ENCODE data around the gene RALGAPA1.

The RALGAPA1 gene

GRCh38 chr14:35808638-35809563, at the start of gene RALGAPA1:
TSS of gene RALGAPA1 (minus strand) at chr14:35809295. CDS start at chr14:35808835, 460 bp downstream.
- peak; percentile 96 for DNase-seq (ENCODE audit: low read depth)
- peak within 1 kb of the TSS; percentile 82 for H3K4me3 ChIP-seq (ENCODE audit: low read depth, low read length)
- TF ChIP-seq MYC (IDR thresholded peaks at IDR 0.05; ENCODE audit: low read depth, low read length): peak; percentile 47
- peak; percentile 33 for TF ChIP-seq CTCF (IDR thresholded peaks at IDR 0.05; ENCODE audit: low read depth, low read length)
- peak; percentile 58; the same call in 1 of the 2 replicates for TF ChIP-seq MAX (IDR thresholded peaks at IDR 0.05; ENCODE audit: low read depth, low read length)
- peak; percentile 42 for TF ChIP-seq POLR2A (IDR thresholded peaks at IDR 0.05; ENCODE audit: extremely low read depth, insufficient read length)

GRCh38 chr14:35858521-35859209, 49.6 kb upstream of the RALGAPA1 start:
- no peak for DNase-seq (ENCODE audit: low read depth)
- no peak overlapping the region for H3K4me3 ChIP-seq (ENCODE audit: low read depth, low read length)
- TF ChIP-seq CTCF (IDR thresholded peaks at IDR 0.05; ENCODE audit: low read depth, low read length): no peak
- no peak for TF ChIP-seq MAX (IDR thresholded peaks at IDR 0.05; ENCODE audit: low read depth, low read length)
- TF ChIP-seq POLR2A (IDR thresholded peaks at IDR 0.05; ENCODE audit: extremely low read depth, insufficient read length): no peak
- no peak for TF ChIP-seq MYC (IDR thresholded peaks at IDR 0.05; ENCODE audit: low read depth, low read length)

- no peak for TF ChIP-seq CTCF (IDR thresholded peaks at IDR 0.05; ENCODE audit: low read depth, low read length)
- no peak for TF ChIP-seq MAX (IDR thresholded peaks at IDR 0.05; ENCODE audit: low read depth, low read length)
- no peak for TF ChIP-seq POLR2A (IDR thresholded peaks at IDR 0.05; ENCODE audit: extremely low read depth, insufficient read length)
- no peak for TF ChIP-seq MYC (IDR thresholded peaks at IDR 0.05; ENCODE audit: low read depth, low read length)
- DNase-seq (ENCODE audit: low read depth): no peak
- H3K4me3 ChIP-seq (ENCODE audit: low read depth, low read length): no peak overlapping the region
Measured at GRCh38 chr14:35855876-35856481, 46.9 kb upstream of the RALGAPA1 start.

- no peak for DNase-seq (ENCODE audit: low read depth)
- no peak overlapping the region for H3K4me3 ChIP-seq (ENCODE audit: low read depth, low read length)
- no peak for TF ChIP-seq MAX (IDR thresholded peaks at IDR 0.05; ENCODE audit: low read depth, low read length)
- no peak for TF ChIP-seq POLR2A (IDR thresholded peaks at IDR 0.05; ENCODE audit: extremely low read depth, insufficient read length)
- no peak for TF ChIP-seq CTCF (IDR thresholded peaks at IDR 0.05; ENCODE audit: low read depth, low read length)
- TF ChIP-seq MYC (IDR thresholded peaks at IDR 0.05; ENCODE audit: low read depth, low read length): no peak
Measured at GRCh38 chr14:35854696-35855270, 45.7 kb upstream of the RALGAPA1 start.

GRCh38 chr14:35853225-35853624, 44.1 kb upstream of the RALGAPA1 start:
- no peak for DNase-seq (ENCODE audit: low read depth)
- TF ChIP-seq MYC (IDR thresholded peaks at IDR 0.05; ENCODE audit: low read depth, low read length) (no peak), MAX (IDR thresholded peaks at IDR 0.05; ENCODE audit: low read depth, low read length) (no peak), CTCF (IDR thresholded peaks at IDR 0.05; ENCODE audit: low read depth, low read length) (no peak), POLR2A (IDR thresholded peaks at IDR 0.05; ENCODE audit: extremely low read depth, insufficient read length) (no peak)
- H3K4me3 ChIP-seq (ENCODE audit: low read depth, low read length): no peak overlapping the region

All from NB4 (cell line).